HepG2 (cell line): Measurements from ENCODE around the gene AMOTL1. TPM values are rescaled to one million over a fixed set of nuclear protein-coding genes. Genes with fewer than 3 reads are reported as not detected.

Experiments
- ATAC-seq: fragments of 200-7000 bp; cut with Tn5 transposase; 3 replicates; pipeline ENCODE4 v1.9.1; 2020; ENCODE audit warnings: mild to moderate bottlenecking, moderate library complexity
- BruUV-seq: library from RNA; stranded (reverse); fragments of 400-500 nt; replicated peaks from 2 replicates; lab custom pipeline; 2021; lab: Mats Ljungman, UMichigan
- CTCF ChIA-PET: fragments of 300-600 bp; formaldehyde crosslinking; extraction: SDS; loops from one replicate; lab custom pipeline; 2021; ENCODE audit warnings: low total read pairs, inconsistent platforms, low intra/inter-chr PET ratio; lab: Yijun Ruan, JAX
- POLR2A ChIA-PET: fragments of 350-600 bp; sonication (Branson Sonifier 250); formaldehyde crosslinking; loops from one replicate; lab custom pipeline; 2020; ENCODE audit warnings: antibody characterized with exemption, inconsistent platforms; lab: Yijun Ruan, JAX
- DNase-seq: peaks from one replicate; pipeline ENCODE4 v3.0.0-alpha.2; 2015; ENCODE audit warnings: low spot score
- FAIRE-seq: peaks from 3 replicates; lab custom pipeline; 2011; peaks lifted over from hg19 to GRCh38; lab: Jason Lieb, UNC
- H2AFZ ChIP-seq: one replicate; pipeline ENCODE4 v1.6.1; 2011; ENCODE audit warnings: low read length, inconsistent platforms
- H3K27ac ChIP-seq: fragments of 300-600 bp; 3 replicates; pipeline ENCODE4 v1.8.0; 2011; ENCODE audit warnings: mixed run types, mild to moderate bottlenecking, mixed read lengths, low read length, inconsistent platforms; ENCODE audit not compliant: insufficient read depth; ENCODE audit errors: extremely low read length
- H3K27me3 ChIP-seq, 2 experiments: fragments of 200-600 bp in 1 of 2; 2 replicates in 1 of 2; 3 replicates in 1 of 2; pipeline versions ENCODE4 v1.6.0 to v1.8.0; 2011; ENCODE audit warnings: low read length in 2 of 2, mild to moderate bottlenecking in 2 of 2, moderate library complexity in 2 of 2, inconsistent platforms in 1 of 2; ENCODE audit not compliant: insufficient read depth in 2 of 2, control insufficient read depth in 1 of 2
- H3K36me3 ChIP-seq, 2 experiments: fragments of 200-600 bp in 1 of 2; replicated peaks in 1 of 2; 2 replicates in 1 of 2; 3 replicates in 1 of 2; pipeline versions ENCODE4 v1.5.1 to v1.8.0; 2011; ENCODE audit warnings: low read length in 2 of 2, inconsistent platforms in 1 of 2; ENCODE audit not compliant: insufficient read depth in 2 of 2, control insufficient read depth in 1 of 2
- H3K4me1 ChIP-seq: 2 replicates; pipeline ENCODE4 v1.5.1; 2012; ENCODE audit warnings: low read length, inconsistent platforms; ENCODE audit not compliant: insufficient read depth
- H3K4me2 ChIP-seq: 2 replicates; pipeline ENCODE4 v1.6.0; 2011; ENCODE audit warnings: low read depth, low read length, inconsistent platforms
- H3K4me3 ChIP-seq, 3 experiments: fragments of 200-600 bp in 1 of 3; sonication (generic), shearing (Covaris generic) in 1 of 3; replicated peaks in 1 of 3; 2 replicates each; pipeline ENCODE4 v1.5.1; 2011 to 2016; ENCODE audit warnings: low read length in 3 of 3, inconsistent platforms in 2 of 3, low read depth in 2 of 3, mild to moderate bottlenecking in 2 of 3, control low read depth in 1 of 3, mixed read lengths in 1 of 3; ENCODE audit not compliant: insufficient read depth in 1 of 3
- H3K79me2 ChIP-seq: one replicate; pipeline ENCODE4 v1.6.1; 2011; ENCODE audit warnings: low read length, inconsistent platforms; ENCODE audit not compliant: insufficient read depth
- H3K9ac ChIP-seq: 2 replicates; pipeline ENCODE4 v1.6.0; 2011; ENCODE audit warnings: mild to moderate bottlenecking, low read depth, low read length, inconsistent platforms; ENCODE audit not compliant: insufficient read depth
- H3K9me3 ChIP-seq: 2 replicates; pipeline ENCODE4 v1.5.1; 2012; ENCODE audit warnings: mild to moderate bottlenecking, low read length
- H4K20me1 ChIP-seq: 2 replicates; pipeline ENCODE4 v1.6.0; 2011; ENCODE audit warnings: inconsistent platforms, mild to moderate bottlenecking, low read length, moderate library complexity; ENCODE audit not compliant: insufficient read depth
- ATF7-NPFF ChIP-seq: sonication (generic); formaldehyde crosslinking; IDR thresholded peaks from 2 replicates; pipeline ENCODE4 v1.8.1; 2023; ENCODE audit warnings: mild to moderate bottlenecking, low read depth, missing genetic modification reagents, moderate library complexity
- HOXD1 ChIP-seq: sonication (generic); formaldehyde crosslinking; IDR thresholded peaks from 2 replicates; pipeline ENCODE4 v1.5.0; 2020; ENCODE audit warnings: missing genetic modification reagents
- MYC ChIP-seq: sonication (generic); formaldehyde crosslinking; IDR thresholded peaks from 2 replicates; pipeline ENCODE4 v1.9.0; 2021; ENCODE audit warnings: missing genetic modification reagents, borderline replicate concordance
- TEAD3 ChIP-seq: optimal IDR thresholded peaks from 2 replicates; pipeline ENCODE3; 2016; ENCODE audit warnings: borderline replicate concordance
- ZFP36L1 ChIP-seq: sonication (generic); formaldehyde crosslinking; IDR thresholded peaks from 2 replicates; pipeline ENCODE4 v1.8.0; 2022; ENCODE audit warnings: mild to moderate bottlenecking, missing genetic modification reagents, moderate library complexity
- ZFY ChIP-seq: sonication (generic); formaldehyde crosslinking; IDR thresholded peaks from 2 replicates; pipeline ENCODE4 v1.4.0; 2020; ENCODE audit warnings: missing genetic modification reagents
- ZNF138 ChIP-seq: sonication (generic); formaldehyde crosslinking; IDR thresholded peaks from 2 replicates; pipeline ENCODE4 v1.5.0; 2020; ENCODE audit warnings: mild to moderate bottlenecking, low read depth, missing genetic modification reagents
- ZNF570 ChIP-seq: sonication (generic); formaldehyde crosslinking; IDR thresholded peaks from 2 replicates; pipeline ENCODE4 v1.4.0; 2020; ENCODE audit warnings: mild to moderate bottlenecking, missing genetic modification reagents, borderline replicate concordance
- ZNF577 ChIP-seq: sonication (generic); formaldehyde crosslinking; IDR thresholded peaks from 2 replicates; pipeline ENCODE4 v1.4.0; 2020; ENCODE audit warnings: mild to moderate bottlenecking, low read depth, missing genetic modification reagents, borderline replicate concordance
- ZNF878 ChIP-seq: sonication (generic); formaldehyde crosslinking; IDR thresholded peaks from 2 replicates; pipeline ENCODE4 v1.8.1; 2023; ENCODE audit warnings: mild to moderate bottlenecking, missing genetic modification reagents, moderate library complexity
- WGBS: methylation state at CpG from one replicate; pipeline ENCODE4 v1.1.6; 2017; ENCODE audit warnings: low lambda C conversion rate; 5-methylcytosine and 5-hydroxymethylcytosine counted together
- in situ Hi-C: cut with HindIII; loops from 2 replicates; pipeline ENCODE4 v1.10.0; 2017; ENCODE audit warnings: low pct_unique_long_range_greater_than_20kb; ENCODE audit not compliant: extremely low pct_ligation_motif_present
- intact Hi-C: fragments of 100-400 bp; cut with micrococcal nuclease; formaldehyde crosslinking; loops from one replicate; pipeline ENCODE4 v1.10.0; 2022; ENCODE audit not compliant: unreplicated experiment
- polyA plus RNA-seq, 8 experiments: library from polyadenylated mRNA; depleted of rRNA in 3 of 8; stranded (reverse) in 7 of 8; unstranded in 1 of 8; fragments of >200 nt; fragmentation: Illumina TruSeq in 4 of 8; extraction: Trizol in 4 of 8; gene quantifications; 2 replicates each; pipeline versions ENCODE4 v1.2.1 to v1.2.3, GENCODE V29; 2011 to 2016; ENCODE audit warnings: low read depth in 4 of 8, missing spikeins in 1 of 8, mixed read lengths in 1 of 8; ENCODE audit not compliant: insufficient read depth in 1 of 8
- total RNA-seq, 5 experiments: library from RNA; depleted of rRNA; stranded (reverse); fragments of >200 nt; fragmentation: Illumina TruSeq; extraction: Trizol; gene quantifications; 2 replicates each; pipeline ENCODE4 v1.2.3, GENCODE V29; 2016; ENCODE audit warnings: low read depth in 1 of 5
- TF ChIP-seq, protein P1 (sequence below): sonication (generic); formaldehyde crosslinking; IDR thresholded peaks from 2 replicates; pipeline ENCODE4 v1.8.0; 2022; ENCODE audit warnings: missing genetic modification reagents, mild to moderate bottlenecking, moderate library complexity, borderline replicate concordance
- TF ChIP-seq, protein P2 (sequence below): sonication (generic); formaldehyde crosslinking; IDR thresholded peaks from 2 replicates; pipeline ENCODE4 v1.5.0; 2020; ENCODE audit warnings: missing genetic modification reagents
- TF ChIP-seq, protein P3 (sequence below): sonication (generic); formaldehyde crosslinking; IDR thresholded peaks from 2 replicates; pipeline ENCODE4 v1.8.0; 2022; ENCODE audit warnings: mild to moderate bottlenecking, missing genetic modification reagents
- TF ChIP-seq, protein P4 (sequence below): sonication (generic); formaldehyde crosslinking; IDR thresholded peaks from 2 replicates; pipeline ENCODE4 v1.4.0; 2020; ENCODE audit warnings: missing genetic modification reagents, mild to moderate bottlenecking, borderline replicate concordance

AMOTL1 gene
- total and polyA plus RNA-seq, 2 of the 13 experiments (the other 11 are each of a cell fraction or from before 2014, with no cell fraction given), result 0.01 to 0.20 TPM

DNA sequence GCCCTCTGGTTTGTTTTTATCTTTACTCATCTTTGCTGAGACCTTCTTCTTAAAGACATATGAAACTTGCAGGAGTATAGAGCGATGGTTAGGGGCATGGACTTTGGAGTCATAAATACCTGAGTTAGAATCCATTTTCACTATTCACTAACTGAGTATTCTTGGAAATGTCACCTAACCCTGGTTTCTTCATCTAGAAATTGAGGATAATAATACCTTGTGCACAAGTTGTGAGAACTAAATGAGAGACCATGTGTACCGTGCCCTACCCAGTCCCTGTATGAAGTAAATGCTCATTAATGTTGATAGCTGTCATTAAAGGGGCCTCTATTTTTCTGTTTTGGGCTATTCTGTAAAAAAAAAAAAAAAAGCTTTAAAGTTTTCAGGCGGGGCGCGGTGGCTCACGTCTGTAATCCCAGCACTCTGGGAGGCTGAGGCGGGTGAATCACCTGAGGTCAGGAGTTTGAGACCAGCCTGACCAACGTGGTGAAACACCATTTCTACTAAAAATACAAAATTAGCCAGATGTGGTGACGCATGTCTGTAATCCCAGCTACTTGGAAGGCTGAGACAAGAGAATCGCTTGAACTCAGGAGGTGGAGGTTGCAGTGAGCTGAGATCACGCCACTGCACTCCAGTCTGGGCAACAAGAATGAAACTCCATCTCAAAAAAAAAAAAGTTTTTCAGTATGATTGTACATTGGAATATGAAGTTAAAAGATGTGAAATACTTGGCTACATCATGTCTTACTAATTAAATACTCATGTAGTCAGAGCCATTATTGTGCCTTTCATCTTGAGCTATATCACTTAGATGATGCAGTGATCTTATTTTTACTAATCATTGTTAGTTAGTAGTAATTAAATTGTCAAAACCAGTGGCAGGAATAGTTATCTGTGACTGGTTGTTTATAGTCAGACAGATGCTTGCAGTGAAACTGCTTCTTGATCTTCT is 95.0 kb downstream of the AMOTL1 start:
- POLR2A ChIA-PET, result no interaction called here
- no peak for FAIRE-seq
- no TSS peak for BruUV-seq
- WGBS, result 48% methylated on average over 11 of the region's 11 CpGs
- ATAC-seq, result no peak
- Histone ChIP-seq H3K9ac (no peak overlapping the region), H3K36me3 (no peaks in the 10 kb centered on the region), H3K27me3 (no peaks in the 10 kb centered on the region; a peak in 1 of 5 replicates), H3K27ac (no peak overlapping the region), H3K4me1 (no peaks in the 10 kb centered on the region), H3K4me3 (no peak overlapping the region), H2AFZ (no peak overlapping the region), H3K9me3 (no peaks in the 10 kb centered on the region), H3K79me2 (no peaks in the 10 kb centered on the region), H4K20me1 (no peaks in the 10 kb centered on the region; the same call in 1 of the 2 replicates), H3K4me2 (no peak overlapping the region)
- intact Hi-C loops, result no loop called here
- no peak for TF ChIP-seq ZFP36L1 (CRISPR knock-in tag)
- no peak for TF ChIP-seq HOXD1 (CRISPR knock-in tag)
- no peak for TF ChIP-seq TEAD3
- TF ChIP-seq ZNF138 (CRISPR knock-in tag), result no peak
- TF ChIP-seq, protein P1, sequence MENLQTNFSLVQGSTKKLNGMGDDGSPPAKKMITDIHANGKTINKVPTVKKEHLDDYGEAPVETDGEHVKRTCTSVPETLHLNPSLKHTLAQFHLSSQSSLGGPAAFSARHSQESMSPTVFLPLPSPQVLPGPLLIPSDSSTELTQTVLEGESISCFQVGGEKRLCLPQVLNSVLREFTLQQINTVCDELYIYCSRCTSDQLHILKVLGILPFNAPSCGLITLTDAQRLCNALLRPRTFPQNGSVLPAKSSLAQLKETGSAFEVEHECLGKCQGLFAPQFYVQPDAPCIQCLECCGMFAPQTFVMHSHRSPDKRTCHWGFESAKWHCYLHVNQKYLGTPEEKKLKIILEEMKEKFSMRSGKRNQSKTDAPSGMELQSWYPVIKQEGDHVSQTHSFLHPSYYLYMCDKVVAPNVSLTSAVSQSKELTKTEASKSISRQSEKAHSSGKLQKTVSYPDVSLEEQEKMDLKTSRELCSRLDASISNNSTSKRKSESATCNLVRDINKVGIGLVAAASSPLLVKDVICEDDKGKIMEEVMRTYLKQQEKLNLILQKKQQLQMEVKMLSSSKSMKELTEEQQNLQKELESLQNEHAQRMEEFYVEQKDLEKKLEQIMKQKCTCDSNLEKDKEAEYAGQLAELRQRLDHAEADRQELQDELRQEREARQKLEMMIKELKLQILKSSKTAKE (CRISPR knock-in tag), result no peak
- TF ChIP-seq ZNF570 (CRISPR knock-in tag), result no peak
- TF ChIP-seq, protein P2, sequence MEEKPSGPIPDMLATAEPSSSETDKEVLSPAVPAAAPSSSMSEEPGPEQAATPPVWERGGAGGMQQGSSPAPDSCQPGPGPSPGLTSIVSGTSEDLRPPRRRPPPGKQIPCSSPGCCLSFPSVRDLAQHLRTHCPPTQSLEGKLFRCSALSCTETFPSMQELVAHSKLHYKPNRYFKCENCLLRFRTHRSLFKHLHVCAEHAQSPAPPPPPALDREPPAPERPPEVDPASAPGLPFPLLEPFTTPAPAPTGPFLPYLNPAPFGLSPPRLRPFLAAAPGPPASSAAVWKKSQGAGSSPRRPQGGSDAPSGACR (CRISPR knock-in tag), result no peak
- TF ChIP-seq ATF7-NPFF (CRISPR knock-in tag), result no peak
- TF ChIP-seq, protein P3, sequence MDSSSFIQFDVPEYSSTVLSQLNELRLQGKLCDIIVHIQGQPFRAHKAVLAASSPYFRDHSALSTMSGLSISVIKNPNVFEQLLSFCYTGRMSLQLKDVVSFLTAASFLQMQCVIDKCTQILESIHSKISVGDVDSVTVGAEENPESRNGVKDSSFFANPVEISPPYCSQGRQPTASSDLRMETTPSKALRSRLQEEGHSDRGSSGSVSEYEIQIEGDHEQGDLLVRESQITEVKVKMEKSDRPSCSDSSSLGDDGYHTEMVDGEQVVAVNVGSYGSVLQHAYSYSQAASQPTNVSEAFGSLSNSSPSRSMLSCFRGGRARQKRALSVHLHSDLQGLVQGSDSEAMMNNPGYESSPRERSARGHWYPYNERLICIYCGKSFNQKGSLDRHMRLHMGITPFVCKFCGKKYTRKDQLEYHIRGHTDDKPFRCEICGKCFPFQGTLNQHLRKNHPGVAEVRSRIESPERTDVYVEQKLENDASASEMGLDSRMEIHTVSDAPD (CRISPR knock-in tag), result no peak
- TF ChIP-seq ZFY (CRISPR knock-in tag), result no peak
- no peak for TF ChIP-seq MYC (CRISPR knock-in tag)
- no peak for TF ChIP-seq ZNF878 (CRISPR knock-in tag)
- TF ChIP-seq, protein P4, sequence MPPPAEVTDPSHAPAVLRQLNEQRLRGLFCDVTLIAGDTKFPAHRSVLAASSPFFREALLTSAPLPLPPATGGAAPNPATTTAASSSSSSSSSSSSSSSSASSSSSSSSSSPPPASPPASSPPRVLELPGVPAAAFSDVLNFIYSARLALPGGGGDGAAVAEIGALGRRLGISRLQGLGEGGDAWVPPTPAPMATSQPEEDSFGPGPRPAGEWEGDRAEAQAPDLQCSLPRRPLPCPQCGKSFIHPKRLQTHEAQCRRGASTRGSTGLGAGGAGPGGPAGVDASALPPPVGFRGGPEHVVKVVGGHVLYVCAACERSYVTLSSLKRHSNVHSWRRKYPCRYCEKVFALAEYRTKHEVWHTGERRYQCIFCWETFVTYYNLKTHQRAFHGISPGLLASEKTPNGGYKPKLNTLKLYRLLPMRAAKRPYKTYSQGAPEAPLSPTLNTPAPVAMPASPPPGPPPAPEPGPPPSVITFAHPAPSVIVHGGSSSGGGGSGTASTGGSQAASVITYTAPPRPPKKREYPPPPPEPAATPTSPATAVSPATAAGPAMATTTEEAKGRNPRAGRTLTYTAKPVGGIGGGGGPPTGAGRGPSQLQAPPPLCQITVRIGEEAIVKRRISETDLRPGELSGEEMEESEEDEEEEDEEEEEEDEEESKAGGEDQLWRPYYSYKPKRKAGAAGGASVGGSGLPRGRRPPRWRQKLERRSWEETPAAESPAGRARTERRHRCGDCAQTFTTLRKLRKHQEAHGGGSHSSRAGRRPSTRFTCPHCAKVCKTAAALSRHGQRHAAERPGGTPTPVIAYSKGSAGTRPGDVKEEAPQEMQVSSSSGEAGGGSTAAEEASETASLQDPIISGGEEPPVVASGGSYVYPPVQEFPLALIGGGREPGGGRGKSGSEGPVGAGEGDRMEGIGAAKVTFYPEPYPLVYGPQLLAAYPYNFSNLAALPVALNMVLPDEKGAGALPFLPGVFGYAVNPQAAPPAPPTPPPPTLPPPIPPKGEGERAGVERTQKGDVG (CRISPR knock-in tag), result no peak
- no peak for TF ChIP-seq ZNF577
- no peak for DNase-seq
- in situ Hi-C loops, result no loop called here
- CTCF ChIA-PET, result no interaction called here
